DND-41 (cell line): ENCODE measurements around the gene SETDB1.

Experiments
- ATAC-seq: fragments of 200-7000 bp; cut with Tn5 transposase; 3 replicates; pipeline ENCODE4 v1.9.1; 2021; ENCODE audit warnings: low read depth; ENCODE audit not compliant: insufficient read depth
- DNase-seq: peaks from one replicate; pipeline ENCODE4 v3.0.0-alpha.2; 2020
- H2AFZ ChIP-seq: 2 replicates; pipeline ENCODE4 v1.6.0; 2012; ENCODE audit warnings: low read depth, low read length
- H3K27ac ChIP-seq: 2 replicates; pipeline ENCODE4 v1.5.1; 2012; ENCODE audit warnings: low read length, inconsistent platforms
- H3K27me3 ChIP-seq: fragments of 200-600 bp; sonication (generic); 2 replicates; pipeline ENCODE4 v1.6.0; 2012; ENCODE audit warnings: low read length, mild to moderate bottlenecking, inconsistent platforms; ENCODE audit not compliant: insufficient read depth, poor library complexity
- H3K36me3 ChIP-seq: 2 replicates; pipeline ENCODE4 v1.5.1; 2012; ENCODE audit warnings: low read length, inconsistent platforms; ENCODE audit not compliant: insufficient read depth
- H3K4me1 ChIP-seq: 2 replicates; pipeline ENCODE4 v1.5.1; 2012; ENCODE audit warnings: mild to moderate bottlenecking, low read length; ENCODE audit not compliant: insufficient read depth
- H3K4me2 ChIP-seq: 2 replicates; pipeline ENCODE4 v1.6.0; 2012; ENCODE audit warnings: mild to moderate bottlenecking, moderate library complexity, low read length, inconsistent platforms; ENCODE audit not compliant: insufficient read depth
- H3K4me3 ChIP-seq, 2 experiments: fragments of 200-600 bp in 1 of 2; shearing (Covaris generic) in 1 of 2; 2 replicates each; pipeline ENCODE4 v1.5.1; 2012 to 2016; ENCODE audit warnings: inconsistent platforms in 2 of 2, low read length in 2 of 2, mild to moderate bottlenecking in 2 of 2, low read depth in 1 of 2, moderate library complexity in 1 of 2
- H3K79me2 ChIP-seq: 2 replicates; pipeline ENCODE4 v1.6.0; 2012; ENCODE audit warnings: low read length, inconsistent platforms; ENCODE audit not compliant: insufficient read depth
- H3K9ac ChIP-seq: 2 replicates; pipeline ENCODE4 v1.6.0; 2012; ENCODE audit warnings: low read depth, mild to moderate bottlenecking, inconsistent platforms, low read length, moderate library complexity
- H3K9me3 ChIP-seq: 2 replicates; pipeline ENCODE4 v1.5.1; 2012; ENCODE audit warnings: low read length, moderate library complexity, mild to moderate bottlenecking, inconsistent platforms; ENCODE audit not compliant: insufficient read depth, severe bottlenecking
- H4K20me1 ChIP-seq: 2 replicates; pipeline ENCODE4 v1.6.0; 2012; ENCODE audit warnings: low read length; ENCODE audit not compliant: insufficient read depth
- CTCF ChIP-seq: IDR thresholded peaks from 2 replicates; pipeline ENCODE4 v1.5.1; 2012; ENCODE audit warnings: borderline replicate concordance, low read length, moderate library complexity, mild to moderate bottlenecking; ENCODE audit not compliant: poor library complexity, severe bottlenecking; ENCODE audit errors: extremely low read depth
- EZH2 ChIP-seq: IDR thresholded peaks from 3 replicates; pipeline ENCODE4 v1.6.1; 2012; ENCODE audit warnings: borderline replicate concordance, low read depth, mild to moderate bottlenecking, moderate library complexity, low read length, inconsistent platforms; ENCODE audit not compliant: severe bottlenecking

SETDB1 gene

GRCh38 chr1:150909585-150910180 lies 16.5 kb upstream of the SETDB1 start:
- DNase-seq (no peak), ATAC-seq (no peak)
- Histone ChIP-seq H3K27me3 (no peaks in the 10 kb centered on the region), H3K27ac (no peak overlapping the region), H2AFZ (no peak overlapping the region), H3K4me3 (no peak overlapping the region), H4K20me1 (no peaks in the 10 kb centered on the region), H3K9me3 (no peaks in the 10 kb centered on the region), H3K36me3 (no peaks in the 10 kb centered on the region), H3K9ac (no peak overlapping the region), H3K4me1 (no peaks in the 10 kb centered on the region), H3K79me2 (no peaks in the 10 kb centered on the region), H3K4me2 (no peak overlapping the region)
- TF ChIP-seq CTCF (no peak), EZH2 (no peak)

GRCh38 chr1:150912623-150913022 lies 13.5 kb upstream of the SETDB1 start:
- Histone ChIP-seq H2AFZ (no peak overlapping the region), H3K27me3 (no peaks in the 10 kb centered on the region), H4K20me1 (no peaks in the 10 kb centered on the region), H3K27ac (no peak overlapping the region), H3K4me3 (no peak overlapping the region), H3K4me1 (no peaks in the 10 kb centered on the region), H3K9me3 (no peaks in the 10 kb centered on the region), H3K36me3 (no peaks in the 10 kb centered on the region), H3K79me2 (no peaks in the 10 kb centered on the region), H3K4me2 (no peak overlapping the region), H3K9ac (no peak overlapping the region)
- TF ChIP-seq EZH2 (no peak), CTCF (no peak)
- ATAC-seq: no peak
- no peak for DNase-seq

DNA sequence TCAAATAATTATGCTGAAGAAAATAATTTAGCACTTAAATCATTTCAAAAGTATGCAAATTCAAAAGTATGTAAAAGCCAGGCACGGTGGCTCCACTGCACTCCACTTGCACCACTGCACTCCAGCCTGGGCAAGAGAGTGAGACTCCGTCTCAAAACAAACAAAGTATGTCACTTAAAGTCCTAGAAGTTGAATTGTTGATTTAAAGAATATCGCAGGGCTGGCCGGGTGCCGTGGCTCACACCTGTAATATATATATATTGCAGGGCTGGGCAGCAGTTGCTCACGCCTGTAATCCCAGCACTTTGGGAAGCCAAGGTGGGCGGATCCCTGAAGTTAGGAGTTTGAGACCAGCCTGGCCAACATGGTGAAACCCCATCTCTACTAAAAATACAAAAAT lies 8.8 kb upstream of the SETDB1 start:
- no peaks in the 10 kb centered on the region for H3K9me3 ChIP-seq
- H2AFZ ChIP-seq: no peak overlapping the region
- H3K27me3 ChIP-seq: no peaks in the 10 kb centered on the region
- TF ChIP-seq CTCF (no peak), EZH2 (no peak)
- ATAC-seq (no peak), DNase-seq (no peak)
- H3K4me2 ChIP-seq: no peak overlapping the region
- no peaks in the 10 kb centered on the region for H4K20me1 ChIP-seq
- H3K4me1 ChIP-seq: no peaks in the 10 kb centered on the region
- no peaks in the 10 kb centered on the region for H3K79me2 ChIP-seq
- H3K9ac ChIP-seq: no peak overlapping the region
- H3K36me3 ChIP-seq: no peaks in the 10 kb centered on the region
- no peak overlapping the region for H3K27ac ChIP-seq
- H3K4me3 ChIP-seq: no peak overlapping the region
